ENCODE data around the gene OGFR. TPM values are rescaled to one million over a fixed set of nuclear protein-coding genes. Genes with fewer than 3 reads are reported as not detected.

The OGFR gene
- total and polyA plus RNA-seq, 2 donors (not counting 3 experiments of a cell fraction or from before 2014, with no cell fraction given) = 30.8 to 44.0 TPM

- TF ChIP-seq POLR2AphosphoS5 (IDR thresholded peaks at IDR 0.05; ENCODE audit: insufficient read depth, low read depth, low read length) = no peak
- no peak for TF ChIP-seq FOS (IDR thresholded peaks at IDR 0.05; ENCODE audit: borderline replicate concordance, insufficient read depth, low read length)
- TF ChIP-seq POLR2A (IDR thresholded peaks at IDR 0.05; ENCODE audit: low read depth, low read length) = no peak
- no peak for TF ChIP-seq MAX (IDR thresholded peaks at IDR 0.05; ENCODE audit: insufficient read depth, insufficient read length)
- no peak for TF ChIP-seq EZH2 (IDR thresholded peaks at IDR 0.05; ENCODE audit: borderline replicate concordance, low read depth, low read length, severe bottlenecking)
- no peak for TF ChIP-seq JUN (IDR thresholded peaks at IDR 0.05; ENCODE audit: borderline replicate concordance, insufficient read depth, insufficient read length, low read depth)
- no peak for TF ChIP-seq CTCF (IDR thresholded peaks at IDR 0.05; ENCODE audit: extremely low read depth in 1 of 2, insufficient read depth in 1 of 2, low read depth in 1 of 2, low read length in 2 of 2)
- no peak for TF ChIP-seq MYC (IDR thresholded peaks at IDR 0.05; ENCODE audit: low read depth, low read length)
- no peak for TF ChIP-seq GATA2 (IDR thresholded peaks at IDR 0.05; ENCODE audit: insufficient read depth, insufficient read length, low read depth, low read length)
- H3K36me3 ChIP-seq (ENCODE audit: control insufficient read depth in 2 of 2, extremely low read depth in 1 of 2, insufficient read depth in 2 of 2, low read length in 2 of 2) = no peaks in the 10 kb centered on the region
- H4K20me1 ChIP-seq (replicated peaks; ENCODE audit: control insufficient read depth, extremely low read depth, insufficient read depth, low read length) = no peaks in the 10 kb centered on the region
- no peak overlapping the region for H2AFZ ChIP-seq (ENCODE audit: low read depth, low read length)
- H3K27ac ChIP-seq (ENCODE audit: insufficient read depth, low read depth, low read length) = no peak overlapping the region
- peak; percentile 60 for FAIRE-seq
- H3K27me3 ChIP-seq (ENCODE audit: control insufficient read depth in 2 of 2, insufficient read depth in 2 of 2, low read length in 2 of 2) = peaks cover 12 to 28% of the 10 kb centered on the region in 2 experiments
- H3K4me2 ChIP-seq (ENCODE audit: insufficient read depth, low read length) = no peak overlapping the region
- no peaks in the 10 kb centered on the region for H3K79me2 ChIP-seq (ENCODE audit: control insufficient read depth, insufficient read depth, low read length)
- no peak overlapping the region for H3K4me3 ChIP-seq (replicated peaks in 1 of 3; ENCODE audit: insufficient read depth in 1 of 3, low read depth in 1 of 3, low read length in 3 of 3)
- no peaks in the 10 kb centered on the region for H3K9me3 ChIP-seq (replicated peaks; ENCODE audit: control insufficient read depth, insufficient read depth, low read length)
- ChIA-PET POLR2A (no interaction called here), CTCF (interaction anchor here (0.7 kb wide), 1 partner anchor 12 kb away, joined by 3 read pairs; no protein-coding TSS in a partner anchor)
- H3K4me1 ChIP-seq (ENCODE audit: control insufficient read depth, extremely low read depth, insufficient read depth, low read length) = peaks cover 18% of the 10 kb centered on the region
- dilution Hi-C loops (cut with MboI; ENCODE audit: extremely low pct_ligation_motif_present, low sequenced_read_pairs) (no loop called here), intact Hi-C loops (cut with micrococcal nuclease) (no loop called here)
- peak; percentile 48 for DNase-seq (ENCODE audit: low read depth, low spot score)
- no peak overlapping the region for H3K9ac ChIP-seq (replicated peaks; ENCODE audit: extremely low read depth, insufficient read depth, low read length)
- H3K9me1 ChIP-seq (replicated peaks; ENCODE audit: control insufficient read depth, extremely low read depth, insufficient read depth, low read length) = no peaks in the 10 kb centered on the region
- no TSS peak for BruUV-seq (replicated peaks)
Measured at GRCh38 chr20:62819494-62820174, 15.0 kb downstream of the OGFR start.
